Subcutaneous adipose tissue (tissue), 4 donors: ENCODE measurements around the gene THSD4. TPM values are rescaled to one million over a fixed set of nuclear protein-coding genes. Genes with fewer than 3 reads are reported as not detected.

ENCODE experiments used
- CTCF ChIP-seq: fragments of 450-650 bp; IDR thresholded peaks from one replicate; pipeline ENCODE4 v1.5.1; 2016; ENCODE audit warnings: low read depth, mild to moderate bottlenecking, control low read depth, antibody characterized with exemption, moderate library complexity
- total RNA-seq, 4 donors: library from RNA; depleted of rRNA; stranded (reverse); fragments of >200 nt; gene quantifications; one replicate each; pipeline ENCODE4 v1.1.0, GENCODE V29; 2016

The THSD4 gene
- total RNA-seq, 4 donors from 2014 or later, result 0.17 to 0.94 (median 0.63) TPM

- TF ChIP-seq CTCF, result no peak
Observed at GRCh38 chr15:71194286-71194685, 79.0 kb downstream of the THSD4 start.

- no peak for TF ChIP-seq CTCF
Observed at GRCh38 chr15:71195242-71195641, 80.0 kb downstream of the THSD4 start.

- TF ChIP-seq CTCF, result no peak
Observed at GRCh38 chr15:71197620-71198019, 82.3 kb downstream of the THSD4 start.

GRCh38 chr15:71198846-71199245, 83.6 kb downstream of the THSD4 start:
- TF ChIP-seq CTCF, result no peak

GRCh38 chr15:71199384-71200351, 84.4 kb downstream of the THSD4 start:
- no peak for TF ChIP-seq CTCF

- TF ChIP-seq CTCF, result no peak
Observed at GRCh38 chr15:71201477-71201876, 86.2 kb downstream of the THSD4 start.

- no peak for TF ChIP-seq CTCF
Observed at GRCh38 chr15:71202712-71203111, 87.4 kb downstream of the THSD4 start.
